ENCODE results near the gene ZNF329. TPM values are rescaled to one million over a fixed set of nuclear protein-coding genes. Genes with fewer than 3 reads are reported as not detected.

Gene ZNF329
- 5.7 TPM in 2 replicates for polyA plus RNA-seq (2013)

DNA sequence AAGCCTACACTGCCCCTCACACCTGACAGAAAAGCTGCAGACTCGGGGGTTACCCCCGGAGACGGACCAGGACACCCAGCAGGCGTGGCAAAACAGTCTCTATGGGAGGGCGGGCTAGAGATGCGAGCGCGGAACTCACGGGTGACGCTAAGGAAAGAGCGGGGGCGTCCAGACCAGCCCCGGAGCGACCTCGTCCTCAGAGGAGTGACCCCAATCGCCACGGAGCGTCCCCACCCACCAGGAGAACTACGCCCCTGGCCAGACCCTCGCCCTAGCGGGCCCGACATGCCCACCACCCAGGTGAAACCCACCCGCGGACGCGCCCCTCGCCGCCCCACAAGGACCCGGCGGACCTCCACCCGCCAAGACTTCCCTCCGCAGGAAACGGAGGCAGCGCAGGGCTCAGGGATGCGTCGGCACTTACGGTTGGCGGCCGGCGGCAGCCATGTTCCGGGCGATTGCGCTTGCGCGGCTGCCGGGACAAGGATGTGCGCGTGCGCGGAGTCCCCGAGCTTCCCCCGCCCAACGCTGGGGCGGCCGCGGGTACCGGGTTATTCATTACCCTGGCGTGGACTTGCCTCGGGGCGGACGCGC, at the start of gene ZNF329:
Gene ZNF329, minus strand, starts transcription at position 462 of the 594 bp plus-strand sequence. CDS start 21,286 bp downstream, outside the sequence.
- Histone ChIP-seq H3K18ac (ENCODE audit: low read length) (peak within 1 kb of the TSS; percentile 55), H3K14ac (ENCODE audit: low read length) (peak within 1 kb of the TSS; percentile 82), H3K36me3 (ENCODE audit: control insufficient read depth in 1 of 2, insufficient read depth in 2 of 2, low read length in 2 of 2) (peaks cover 4% of the 10 kb centered on the region in 2 experiments), H3K4ac (ENCODE audit: low read depth, low read length) (peak within 1 kb of the TSS; percentile 48), H2BK120ac (ENCODE audit: insufficient read depth, low read length, poor library complexity) (peak within 1 kb of the TSS; percentile 67), H2BK5ac (ENCODE audit: low read depth, low read length, poor library complexity) (peak within 1 kb of the TSS; percentile 60), H2AK5ac (ENCODE audit: low read length) (no peak within 1 kb of the TSS), H3K79me2 (ENCODE audit: control insufficient read depth, insufficient read depth, low read length, poor library complexity) (peaks cover 8% of the 10 kb centered on the region), H4K8ac (ENCODE audit: low read depth, low read length) (peak within 1 kb of the TSS; percentile 96), H3K4me3 (ENCODE audit: low read depth, low read length) (peak within 1 kb of the TSS; percentile 87), H3K23ac (ENCODE audit: low read length) (no peak within 1 kb of the TSS), H3K27me3 (ENCODE audit: insufficient read depth, low read length) (no peaks in the 10 kb centered on the region), H3K79me1 (ENCODE audit: low read length) (peaks cover 16% of the 10 kb centered on the region), H3K9me3 (ENCODE audit: insufficient read depth, low read depth, low read length) (peaks cover 10% of the 10 kb centered on the region), H4K12ac (ENCODE audit: low read depth, low read length) (peak within 1 kb of the TSS; percentile 88), H3K27ac (ENCODE audit: low read depth, low read length) (peak within 1 kb of the TSS; percentile 7), H2BK12ac (ENCODE audit: low read length) (no peak within 1 kb of the TSS), H4K91ac (ENCODE audit: low read depth, low read length) (peak within 1 kb of the TSS; percentile 69), H3K9ac (ENCODE audit: low read length) (peak within 1 kb of the TSS; percentile 94), H2AFZ (ENCODE audit: insufficient read depth, low read length, poor library complexity) (peak within 1 kb of the TSS; percentile 80), H3K4me1 (ENCODE audit: control insufficient read depth in 1 of 2, insufficient read depth in 2 of 2, low read length in 2 of 2) (peaks cover 7 to 8% of the 10 kb centered on the region in 2 experiments), H3K4me2 (ENCODE audit: low read length) (peak within 1 kb of the TSS; percentile 79)
- no CpG with 5 or more reads among the region's 62 CpGs for WGBS (ENCODE audit: extremely low coverage, insufficient coverage, insufficient read length)
- DNase-seq: peak; percentile 89 to 95

DNA sequence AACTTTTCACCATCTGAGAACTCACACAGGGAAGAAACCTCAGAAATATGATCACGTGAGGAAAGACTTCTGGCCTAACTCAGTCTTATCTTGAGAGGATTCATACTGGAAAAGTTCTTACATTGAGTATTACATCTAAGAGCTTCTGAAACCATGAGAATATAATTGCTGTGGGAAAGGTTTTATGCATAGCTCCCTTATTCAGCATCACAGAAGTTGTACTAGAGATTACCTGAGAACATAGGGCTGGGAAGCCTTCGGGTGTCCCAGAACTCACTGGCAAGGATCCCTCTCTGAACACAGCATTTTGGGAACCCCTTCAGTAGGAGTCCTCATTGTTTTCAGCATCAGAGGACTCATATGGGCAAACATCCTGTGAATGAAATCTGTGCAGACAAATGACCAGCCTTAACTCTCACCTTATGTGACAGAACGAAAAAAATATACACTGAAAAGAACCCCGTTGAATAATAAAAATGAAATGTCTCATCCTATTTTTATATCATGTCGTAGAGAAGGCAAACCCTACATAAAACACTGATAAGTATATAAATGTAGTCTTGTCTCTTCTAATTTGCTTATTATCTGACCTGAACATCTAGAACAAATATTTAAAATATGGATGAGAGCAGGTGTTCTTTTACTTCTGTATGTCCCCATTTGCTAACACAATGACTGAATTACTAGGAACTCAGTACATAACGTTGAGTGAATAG, 46.5 kb upstream of the ZNF329 start:
- Histone ChIP-seq H4K12ac (ENCODE audit: low read depth, low read length) (no peak overlapping the region), H3K79me1 (ENCODE audit: low read length) (no peaks in the 10 kb centered on the region), H4K91ac (ENCODE audit: low read depth, low read length) (no peak overlapping the region), H3K14ac (ENCODE audit: low read length) (no peak overlapping the region), H3K9ac (ENCODE audit: low read length) (no peak overlapping the region), H4K8ac (ENCODE audit: low read depth, low read length) (no peak overlapping the region), H3K79me2 (ENCODE audit: control insufficient read depth, insufficient read depth, low read length, poor library complexity) (no peaks in the 10 kb centered on the region), H3K36me3 (ENCODE audit: control insufficient read depth in 1 of 2, insufficient read depth in 2 of 2, low read length in 2 of 2) (peaks cover 54 to 68% of the 10 kb centered on the region in 2 experiments), H3K23ac (ENCODE audit: low read length) (no peak overlapping the region), H2BK120ac (ENCODE audit: insufficient read depth, low read length, poor library complexity) (no peak overlapping the region), H3K4ac (ENCODE audit: low read depth, low read length) (no peak overlapping the region), H2BK12ac (ENCODE audit: low read length) (no peak overlapping the region), H3K4me3 (ENCODE audit: low read depth, low read length) (no peak overlapping the region), H3K4me1 (ENCODE audit: control insufficient read depth in 1 of 2, insufficient read depth in 2 of 2, low read length in 2 of 2) (no peaks in the 10 kb centered on the region), H3K4me2 (ENCODE audit: low read length) (no peak overlapping the region), H3K9me3 (ENCODE audit: insufficient read depth, low read depth, low read length) (peaks cover 56% of the 10 kb centered on the region), H2AFZ (ENCODE audit: insufficient read depth, low read length, poor library complexity) (no peak overlapping the region), H2BK5ac (ENCODE audit: low read depth, low read length, poor library complexity) (no peak overlapping the region), H3K27ac (ENCODE audit: low read depth, low read length) (no peak overlapping the region), H3K18ac (ENCODE audit: low read length) (no peak overlapping the region), H2AK5ac (ENCODE audit: low read length) (no peak overlapping the region), H3K27me3 (ENCODE audit: insufficient read depth, low read length) (no peaks in the 10 kb centered on the region)
- WGBS (ENCODE audit: extremely low coverage, insufficient coverage, insufficient read length): no CpG with 5 or more reads among the region's 6 CpGs
- no peak for DNase-seq

DNA sequence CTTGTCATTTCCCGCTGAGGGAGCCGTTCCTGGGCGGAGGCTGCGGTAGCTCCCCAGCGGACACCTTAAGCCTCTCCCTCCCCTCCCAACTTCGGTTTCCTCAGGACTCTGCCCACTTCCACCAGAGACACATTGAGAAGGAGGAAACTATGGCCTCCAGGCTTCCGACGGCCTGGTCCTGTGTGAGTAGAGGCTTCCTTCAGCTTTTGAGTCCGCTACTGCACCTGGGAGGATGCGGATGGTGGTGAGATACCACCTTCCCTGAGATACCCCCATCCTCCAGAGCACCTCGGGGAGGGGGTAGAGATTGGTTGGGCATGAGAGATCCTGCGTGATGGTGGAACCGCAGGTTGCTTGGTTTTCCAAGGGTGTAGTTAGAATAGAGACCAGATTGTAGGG, 33.2 kb upstream of the ZNF329 start:
- Histone ChIP-seq H4K8ac (ENCODE audit: low read depth, low read length) (peak overlapping the region; percentile 95), H3K9ac (ENCODE audit: low read length) (peak overlapping the region; percentile 72), H4K12ac (ENCODE audit: low read depth, low read length) (peak overlapping the region; percentile 94), H2AFZ (ENCODE audit: insufficient read depth, low read length, poor library complexity) (peak overlapping the region; percentile 61), H2BK12ac (ENCODE audit: low read length) (no peak overlapping the region), H3K36me3 (ENCODE audit: control insufficient read depth in 1 of 2, insufficient read depth in 2 of 2, low read length in 2 of 2) (peaks cover 28 to 29% of the 10 kb centered on the region in 2 experiments), H2BK120ac (ENCODE audit: insufficient read depth, low read length, poor library complexity) (peak overlapping the region; percentile 54), H3K9me3 (ENCODE audit: insufficient read depth, low read depth, low read length) (peaks cover 48% of the 10 kb centered on the region), H3K4me1 (ENCODE audit: control insufficient read depth in 1 of 2, insufficient read depth in 2 of 2, low read length in 2 of 2) (peaks cover 0 to 4% of the 10 kb centered on the region in 2 experiments), H2BK5ac (ENCODE audit: low read depth, low read length, poor library complexity) (no peak overlapping the region), H3K4me3 (ENCODE audit: low read depth, low read length) (peak overlapping the region; percentile 81), H2AK5ac (ENCODE audit: low read length) (no peak overlapping the region), H3K14ac (ENCODE audit: low read length) (peak overlapping the region; percentile 78), H3K27me3 (ENCODE audit: insufficient read depth, low read length) (no peaks in the 10 kb centered on the region), H3K23ac (ENCODE audit: low read length) (no peak overlapping the region), H3K79me2 (ENCODE audit: control insufficient read depth, insufficient read depth, low read length, poor library complexity) (peaks cover 9% of the 10 kb centered on the region), H3K4ac (ENCODE audit: low read depth, low read length) (peak overlapping the region; percentile 9), H3K79me1 (ENCODE audit: low read length) (peaks cover 9% of the 10 kb centered on the region), H3K27ac (ENCODE audit: low read depth, low read length) (no peak overlapping the region), H3K4me2 (ENCODE audit: low read length) (peak overlapping the region; percentile 82), H4K91ac (ENCODE audit: low read depth, low read length) (peak overlapping the region; percentile 90), H3K18ac (ENCODE audit: low read length) (peak overlapping the region; percentile 80)
- no peak for DNase-seq
- WGBS (ENCODE audit: extremely low coverage, insufficient coverage, insufficient read length): no CpG with 5 or more reads among the region's 13 CpGs

DNA sequence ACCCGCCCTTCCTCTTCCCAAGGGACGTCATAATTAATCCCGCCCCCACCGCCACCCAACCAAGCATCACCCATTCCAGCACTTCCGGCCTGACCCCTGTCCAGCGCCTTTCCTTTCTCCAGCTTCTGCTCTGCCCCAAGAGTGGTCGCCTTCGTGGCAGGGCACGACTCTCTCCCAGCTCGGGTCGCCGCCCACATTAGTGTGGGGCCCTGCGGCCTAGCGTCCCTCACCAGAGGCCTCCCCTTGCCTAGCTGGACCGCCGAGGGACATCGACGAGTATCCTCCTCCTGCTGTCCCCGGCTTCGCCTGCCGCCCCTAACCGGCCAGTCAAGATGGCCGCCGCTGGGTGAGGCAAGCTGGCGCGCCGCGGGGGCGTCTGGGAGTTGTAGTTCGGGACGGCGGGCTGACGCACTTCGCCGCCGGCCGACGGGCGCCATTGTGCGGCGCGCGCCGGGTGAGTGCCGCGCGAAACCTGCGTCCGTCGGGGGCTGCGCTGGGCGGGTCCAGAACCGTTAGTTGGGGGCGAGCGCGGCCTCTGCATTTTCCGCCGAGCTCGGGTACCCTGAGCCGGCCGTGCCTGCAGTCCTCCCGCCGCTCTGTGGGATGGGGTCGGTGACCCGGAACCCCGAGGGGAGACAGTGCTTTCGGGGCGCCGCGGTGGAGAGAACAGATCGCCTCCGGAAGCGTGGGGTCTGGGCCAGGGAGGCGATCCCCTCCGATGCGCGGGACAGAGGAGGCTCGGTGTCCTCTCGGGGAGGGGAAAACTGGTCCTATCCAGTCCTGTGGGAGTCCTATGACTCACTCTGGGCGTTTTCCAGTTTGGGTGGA, 32.6 kb upstream of the ZNF329 start, which contains the start of gene ZNF274:
Gene ZNF274, plus strand, starts transcription at position 73 of the 828 bp plus-strand sequence. CDS start 905 bp downstream, outside the sequence.
- peak within 1 kb of the TSS; percentile 99 for H4K8ac ChIP-seq (ENCODE audit: low read depth, low read length)
- peak within 1 kb of the TSS; percentile 95 for H3K14ac ChIP-seq (ENCODE audit: low read length)

More for the DNA sequence above, 32.6 kb upstream of the ZNF329 start, which contains the start of gene ZNF274:
- peak within 1 kb of the TSS; percentile 93 for H2BK120ac ChIP-seq (ENCODE audit: insufficient read depth, low read length, poor library complexity)
- H2AK5ac ChIP-seq (ENCODE audit: low read length): peak within 1 kb of the TSS; percentile 27
- H3K79me2 ChIP-seq (ENCODE audit: control insufficient read depth, insufficient read depth, low read length, poor library complexity): peaks cover 9% of the 10 kb centered on the region
- peaks cover 0 to 4% of the 10 kb centered on the region in 2 experiments for H3K4me1 ChIP-seq (ENCODE audit: control insufficient read depth in 1 of 2, insufficient read depth in 2 of 2, low read length in 2 of 2)
- peak within 1 kb of the TSS; percentile 16 for H2BK12ac ChIP-seq (ENCODE audit: low read length)
- H3K4me2 ChIP-seq (ENCODE audit: low read length): peak within 1 kb of the TSS; percentile 82
- H3K9me3 ChIP-seq (ENCODE audit: insufficient read depth, low read depth, low read length): peaks cover 49% of the 10 kb centered on the region
- H3K36me3 ChIP-seq (ENCODE audit: control insufficient read depth in 1 of 2, insufficient read depth in 2 of 2, low read length in 2 of 2): peaks cover 28% of the 10 kb centered on the region in 2 experiments
- H3K4ac ChIP-seq (ENCODE audit: low read depth, low read length): peak within 1 kb of the TSS; percentile 85
- H4K91ac ChIP-seq (ENCODE audit: low read depth, low read length): peak within 1 kb of the TSS; percentile 97
- WGBS (ENCODE audit: extremely low coverage, insufficient coverage, insufficient read length): no CpG with 5 or more reads among the region's 80 CpGs
- H2BK5ac ChIP-seq (ENCODE audit: low read depth, low read length, poor library complexity): peak within 1 kb of the TSS; percentile 67
- no peaks in the 10 kb centered on the region for H3K27me3 ChIP-seq (ENCODE audit: insufficient read depth, low read length)
- peak within 1 kb of the TSS; percentile 72 for H3K9ac ChIP-seq (ENCODE audit: low read length)
- peak within 1 kb of the TSS; percentile 94 for H4K12ac ChIP-seq (ENCODE audit: low read depth, low read length)
- peak within 1 kb of the TSS; percentile 93 for H3K18ac ChIP-seq (ENCODE audit: low read length)
- H2AFZ ChIP-seq (ENCODE audit: insufficient read depth, low read length, poor library complexity): peak within 1 kb of the TSS; percentile 99
- peaks cover 9% of the 10 kb centered on the region for H3K79me1 ChIP-seq (ENCODE audit: low read length)
- peak within 1 kb of the TSS; percentile 81 for H3K4me3 ChIP-seq (ENCODE audit: low read depth, low read length)
- H3K27ac ChIP-seq (ENCODE audit: low read depth, low read length): peak within 1 kb of the TSS; percentile 80
- peak; percentile 89 to 95 for DNase-seq
- no peak within 1 kb of the TSS for H3K23ac ChIP-seq (ENCODE audit: low read length)
